ENCODE results near the gene IL16. TPM values are rescaled to one million over a fixed set of nuclear protein-coding genes. Genes with fewer than 3 reads are reported as not detected.

The IL16 gene
- total and polyA plus RNA-seq, 9 of the 15 experiments (the other 6 are each of a cell fraction or from before 2014, with no cell fraction given): 1.4 to 18.8 (median 10.6) TPM

DNA sequence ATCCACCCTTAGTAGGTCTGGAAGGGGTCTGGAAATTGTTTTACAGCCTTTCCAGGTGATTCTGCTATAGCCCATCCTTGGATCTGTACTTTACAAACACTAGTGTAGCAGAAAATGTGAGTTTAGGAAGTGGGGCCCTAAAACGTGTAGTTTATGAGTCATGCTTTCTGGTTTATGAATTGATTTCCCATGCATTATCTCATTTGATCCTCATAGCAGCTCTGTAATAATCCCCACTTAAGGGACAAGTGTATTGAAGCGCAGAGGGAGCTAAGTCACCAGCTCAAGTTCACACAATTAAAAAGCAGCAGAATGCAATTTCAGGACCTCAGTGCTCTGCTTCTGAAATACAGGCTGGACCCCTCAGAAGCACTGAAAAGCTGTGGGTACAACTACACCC, 149.9 kb downstream of the IL16 start:
- no peak overlapping the region for H2AFZ ChIP-seq (ENCODE audit: low read depth, low read length)
- ATAC-seq (no peak), FAIRE-seq (no peak), DNase-seq (ENCODE audit: extremely low read depth in 1 of 4, low spot score in 3 of 4) (no peak)
- H3K4me2 ChIP-seq (ENCODE audit: insufficient read depth, low read length): no peak overlapping the region
- H3K36me3 ChIP-seq (ENCODE audit: control insufficient read depth, insufficient read depth, low read length): no peaks in the 10 kb centered on the region
- intact Hi-C loops (cut with micrococcal nuclease) (no loop called here), in situ Hi-C loops (cut with MboI) (no loop called here)
- no peaks in the 10 kb centered on the region for H3K9me1 ChIP-seq (ENCODE audit: control insufficient read depth, insufficient read depth, low read length)
- no peak overlapping the region for H3K9ac ChIP-seq (ENCODE audit: insufficient read depth in 1 of 2, low read depth in 2 of 2, low read length in 2 of 2)
- no peaks in the 10 kb centered on the region; the same call in 1 of the 2 replicates for H4K20me1 ChIP-seq (replicated peaks; ENCODE audit: control insufficient read depth, insufficient read depth, low read length)
- ChIA-PET CTCF (ENCODE audit: low intra/inter-chr PET ratio) (interaction anchor here (0.6 kb wide), 1 partner anchor 547 kb away, joined by 3 read pairs; no protein-coding TSS in a partner anchor), POLR2A (no interaction called here)
- H3K79me2 ChIP-seq (ENCODE audit: control insufficient read depth, insufficient read depth, low read length): no peaks in the 10 kb centered on the region
- H3K4me3 ChIP-seq: no peak overlapping the region
- H3K9me3 ChIP-seq (replicated peaks; ENCODE audit: control insufficient read depth, insufficient read depth, low read depth, low read length): no peaks in the 10 kb centered on the region
- H3K27ac ChIP-seq (ENCODE audit: extremely low read depth, low read depth, low read length): no peak overlapping the region
- no peaks in the 10 kb centered on the region for H3K4me1 ChIP-seq (replicated peaks in 1 of 2; ENCODE audit: control insufficient read depth in 2 of 2, insufficient read depth in 2 of 2, low read length in 2 of 2)
- no TSS peak for BruUV-seq (replicated peaks)
- peaks cover 2 to 29% of the 10 kb centered on the region in 2 experiments; a peak in 4 of 5 replicates for H3K27me3 ChIP-seq (ENCODE audit: control insufficient read depth in 2 of 2, insufficient read depth in 2 of 2, low read length in 2 of 2)
- WGBS (ENCODE audit: insufficient coverage, low coverage, missing lambda C conversion rate): 0% methylated on average over 2 of the region's 2 CpGs
- TF ChIP-seq, protein P1, sequence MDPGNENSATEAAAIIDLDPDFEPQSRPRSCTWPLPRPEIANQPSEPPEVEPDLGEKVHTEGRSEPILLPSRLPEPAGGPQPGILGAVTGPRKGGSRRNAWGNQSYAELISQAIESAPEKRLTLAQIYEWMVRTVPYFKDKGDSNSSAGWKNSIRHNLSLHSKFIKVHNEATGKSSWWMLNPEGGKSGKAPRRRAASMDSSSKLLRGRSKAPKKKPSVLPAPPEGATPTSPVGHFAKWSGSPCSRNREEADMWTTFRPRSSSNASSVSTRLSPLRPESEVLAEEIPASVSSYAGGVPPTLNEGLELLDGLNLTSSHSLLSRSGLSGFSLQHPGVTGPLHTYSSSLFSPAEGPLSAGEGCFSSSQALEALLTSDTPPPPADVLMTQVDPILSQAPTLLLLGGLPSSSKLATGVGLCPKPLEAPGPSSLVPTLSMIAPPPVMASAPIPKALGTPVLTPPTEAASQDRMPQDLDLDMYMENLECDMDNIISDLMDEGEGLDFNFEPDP (CRISPR knock-in tag; IDR thresholded peaks at IDR 0.05): no peak
- no peak for TF ChIP-seq MCM7 (IDR thresholded peaks at IDR 0.05)

DNA sequence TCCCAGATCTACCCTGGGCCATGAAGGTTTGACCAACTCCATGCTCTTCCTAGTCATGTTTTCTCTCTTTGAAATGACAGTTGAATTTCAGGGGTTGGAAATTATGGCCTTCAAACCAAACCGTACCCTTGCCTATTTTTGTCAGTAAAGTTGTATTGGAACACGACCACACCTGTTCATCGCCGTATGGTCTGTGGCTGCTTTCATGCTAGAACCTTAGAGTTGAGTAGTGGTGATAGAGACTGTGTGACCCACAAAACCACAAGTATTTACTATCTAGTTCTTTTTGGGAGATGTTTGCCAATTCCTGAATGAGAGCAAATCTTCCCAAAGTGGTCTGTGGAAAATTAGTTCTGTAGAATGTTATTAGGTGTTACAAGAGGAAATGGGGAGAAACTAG, 151.2 kb downstream of the IL16 start:
- in situ Hi-C loops (cut with MboI) (no loop called here), intact Hi-C loops (cut with micrococcal nuclease) (no loop called here)
- no peaks in the 10 kb centered on the region for H3K79me2 ChIP-seq (ENCODE audit: control insufficient read depth, insufficient read depth, low read length)
- H4K20me1 ChIP-seq (replicated peaks; ENCODE audit: control insufficient read depth, insufficient read depth, low read length): no peaks in the 10 kb centered on the region; the same call in 1 of the 2 replicates
- H3K4me1 ChIP-seq (replicated peaks in 1 of 2; ENCODE audit: control insufficient read depth in 2 of 2, insufficient read depth in 2 of 2, low read length in 2 of 2): no peaks in the 10 kb centered on the region
- CTCF ChIA-PET (ENCODE audit: low intra/inter-chr PET ratio): no interaction called here
- POLR2A ChIA-PET: no interaction called here
- no peak overlapping the region for H3K27ac ChIP-seq (ENCODE audit: extremely low read depth, low read depth, low read length)
- no peaks in the 10 kb centered on the region for H3K36me3 ChIP-seq (ENCODE audit: control insufficient read depth, insufficient read depth, low read length)
- FAIRE-seq (no peak), DNase-seq (ENCODE audit: extremely low read depth in 1 of 4, low spot score in 3 of 4) (no peak), ATAC-seq (no peak)
- H2AFZ ChIP-seq (ENCODE audit: low read depth, low read length): no peak overlapping the region
- peaks cover 2 to 29% of the 10 kb centered on the region in 2 experiments; a peak in 4 of 5 replicates for H3K27me3 ChIP-seq (ENCODE audit: control insufficient read depth in 2 of 2, insufficient read depth in 2 of 2, low read length in 2 of 2)
- no TSS peak for BruUV-seq (replicated peaks)
- H3K9me3 ChIP-seq (replicated peaks; ENCODE audit: control insufficient read depth, insufficient read depth, low read depth, low read length): no peaks in the 10 kb centered on the region
- no peak overlapping the region for H3K4me3 ChIP-seq
- H3K4me2 ChIP-seq (ENCODE audit: insufficient read depth, low read length): no peak overlapping the region
- H3K9ac ChIP-seq (ENCODE audit: insufficient read depth in 1 of 2, low read depth in 2 of 2, low read length in 2 of 2): no peak overlapping the region
- 14% methylated on average over 4 of the region's 4 CpGs for WGBS (ENCODE audit: insufficient coverage, low coverage, missing lambda C conversion rate)
- no peaks in the 10 kb centered on the region for H3K9me1 ChIP-seq (ENCODE audit: control insufficient read depth, insufficient read depth, low read length)
- TF ChIP-seq NCOA4 (IDR thresholded peaks at IDR 0.05; ENCODE audit: partially characterized antibody) (no peak), CBFA2T2 (conservative IDR thresholded peaks at IDR 0.05) (no peak), PTRF (tag; IDR thresholded peaks at IDR 0.05) (no peak), ZBTB17 (CRISPR knock-in tag; IDR thresholded peaks at IDR 0.05) (no peak)
